GM13977 (cell line): Measurements from ENCODE around the gene SMYD5.

Experiments
- DNase-seq: peaks from one replicate; pipeline ENCODE4 v3.0.0; 2012; ENCODE audit warnings: low spot score
- in situ Hi-C: fragments of 300-500 bp; cut with MboI; formaldehyde crosslinking; loops from one replicate; pipeline ENCODE4 v1.12.0; 2022; ENCODE audit warnings: low sequenced_read_pairs, low pct_unique_long_range_greater_than_20kb, mixed read lengths, inconsistent platforms; ENCODE audit not compliant: unreplicated experiment
- TF ChIP-seq, protein P1 (sequence below): IDR thresholded peaks from 2 replicates; pipeline ENCODE4 v1.5.1; 2012; ENCODE audit warnings: mild to moderate bottlenecking, control low read depth; ENCODE audit not compliant: insufficient read depth; ENCODE audit errors: extremely low read depth, missing control alignments

SMYD5 gene

DNA sequence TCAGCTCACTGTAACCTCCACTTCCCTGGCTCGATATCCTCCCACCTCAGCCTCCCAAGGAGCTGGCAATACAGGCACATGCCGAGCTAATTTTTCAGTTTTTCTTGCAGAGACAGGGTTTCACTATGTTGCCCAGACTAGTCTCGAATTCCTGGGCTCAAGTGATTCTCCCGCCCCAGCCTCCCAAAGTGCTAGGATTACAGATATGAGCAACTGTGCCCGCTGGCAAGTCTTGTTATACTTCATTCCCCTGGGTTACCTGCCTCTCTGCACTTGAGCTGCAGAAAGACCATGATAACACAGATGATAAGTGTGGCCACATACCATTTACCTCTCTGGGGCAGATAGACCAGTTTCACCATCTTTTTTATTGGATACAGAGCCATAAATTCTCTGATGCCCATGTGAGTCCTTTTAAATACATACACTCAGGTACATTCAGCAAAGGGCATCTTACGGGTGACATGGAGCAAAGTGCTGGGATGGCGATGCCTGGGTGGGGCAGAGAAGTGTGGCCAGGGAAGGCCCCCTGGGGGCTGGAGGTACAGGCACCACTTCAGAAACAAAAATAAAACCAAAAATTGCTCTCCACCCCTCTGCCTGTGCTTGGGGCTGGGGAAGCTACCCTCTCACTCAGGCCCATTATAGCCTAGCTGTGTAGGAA is 40.4 kb downstream of the SMYD5 start:
- TF ChIP-seq, protein P1, sequence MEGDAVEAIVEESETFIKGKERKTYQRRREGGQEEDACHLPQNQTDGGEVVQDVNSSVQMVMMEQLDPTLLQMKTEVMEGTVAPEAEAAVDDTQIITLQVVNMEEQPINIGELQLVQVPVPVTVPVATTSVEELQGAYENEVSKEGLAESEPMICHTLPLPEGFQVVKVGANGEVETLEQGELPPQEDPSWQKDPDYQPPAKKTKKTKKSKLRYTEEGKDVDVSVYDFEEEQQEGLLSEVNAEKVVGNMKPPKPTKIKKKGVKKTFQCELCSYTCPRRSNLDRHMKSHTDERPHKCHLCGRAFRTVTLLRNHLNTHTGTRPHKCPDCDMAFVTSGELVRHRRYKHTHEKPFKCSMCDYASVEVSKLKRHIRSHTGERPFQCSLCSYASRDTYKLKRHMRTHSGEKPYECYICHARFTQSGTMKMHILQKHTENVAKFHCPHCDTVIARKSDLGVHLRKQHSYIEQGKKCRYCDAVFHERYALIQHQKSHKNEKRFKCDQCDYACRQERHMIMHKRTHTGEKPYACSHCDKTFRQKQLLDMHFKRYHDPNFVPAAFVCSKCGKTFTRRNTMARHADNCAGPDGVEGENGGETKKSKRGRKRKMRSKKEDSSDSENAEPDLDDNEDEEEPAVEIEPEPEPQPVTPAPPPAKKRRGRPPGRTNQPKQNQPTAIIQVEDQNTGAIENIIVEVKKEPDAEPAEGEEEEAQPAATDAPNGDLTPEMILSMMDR, result no peak
- no peak for DNase-seq
- in situ Hi-C loops, result no loop called here

DNA sequence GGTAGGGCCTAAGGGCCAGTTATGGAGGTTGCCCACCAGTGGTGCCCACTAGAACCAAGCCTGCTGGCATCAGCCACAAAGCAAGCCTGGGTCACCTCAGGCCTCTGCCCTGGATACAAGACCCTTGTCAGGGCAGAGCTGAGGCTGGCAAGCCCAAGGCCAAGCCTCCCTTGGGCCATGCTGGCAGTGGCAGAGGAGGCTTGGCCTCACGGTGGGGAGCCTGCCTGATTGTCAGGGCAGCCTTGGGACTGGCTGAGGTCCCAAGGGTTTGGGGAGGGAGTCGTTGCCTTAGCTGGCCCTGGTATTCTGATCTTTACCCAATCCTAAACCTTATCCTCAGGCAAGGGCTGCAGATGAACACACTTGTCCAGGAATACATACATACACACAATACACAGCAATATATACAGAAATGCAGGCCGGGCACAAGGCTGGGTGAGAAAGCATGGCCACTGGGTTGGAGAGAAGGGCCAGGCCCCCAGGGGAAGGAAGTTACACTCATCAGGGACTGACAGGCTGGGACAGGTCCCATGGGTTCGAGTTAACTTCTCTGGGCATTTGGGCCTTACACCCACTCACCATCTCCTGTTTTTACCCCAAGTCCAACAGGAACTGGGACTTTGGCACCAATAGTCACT is 41.1 kb downstream of the SMYD5 start:
- in situ Hi-C loops, result no loop called here
- no peak for DNase-seq
- TF ChIP-seq, protein P1, result no peak

DNA sequence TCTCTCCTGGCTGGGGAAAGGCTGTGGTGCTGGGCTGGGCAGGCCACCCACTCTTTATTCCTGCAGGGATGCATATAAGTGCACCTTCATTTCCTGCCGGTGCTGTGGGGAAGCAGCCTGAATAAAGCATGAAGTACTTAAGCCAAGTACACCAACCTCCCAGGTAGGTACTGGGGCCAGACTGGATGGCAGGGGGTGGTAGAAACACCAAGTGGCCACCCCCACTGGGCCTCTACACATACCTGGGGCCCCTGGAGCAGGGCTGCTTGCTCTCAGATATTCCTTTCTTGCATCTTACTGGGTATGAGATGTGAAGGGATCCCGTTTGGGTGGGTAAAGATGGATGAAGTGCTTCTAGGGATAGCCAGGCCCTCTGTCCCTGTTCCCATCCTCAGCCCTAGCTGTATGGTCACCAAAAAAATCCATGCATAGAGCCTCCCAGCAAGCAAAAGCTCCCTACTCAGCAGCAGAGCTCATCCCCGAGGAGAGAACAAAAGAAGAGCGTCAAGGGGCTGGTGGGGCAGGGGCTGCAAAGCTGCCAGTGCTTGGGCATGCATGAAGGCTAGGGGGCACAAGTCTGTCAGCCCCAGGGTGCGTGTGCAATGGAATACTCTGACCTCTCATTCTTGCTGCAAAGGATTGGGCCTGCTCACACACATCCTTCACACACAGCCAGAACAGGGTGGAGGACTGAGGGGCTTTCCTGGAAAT is 42.0 kb downstream of the SMYD5 start:
- DNase-seq, result peak; percentile 13
- in situ Hi-C loops, result no loop called here
- TF ChIP-seq, protein P1, result no peak

DNA sequence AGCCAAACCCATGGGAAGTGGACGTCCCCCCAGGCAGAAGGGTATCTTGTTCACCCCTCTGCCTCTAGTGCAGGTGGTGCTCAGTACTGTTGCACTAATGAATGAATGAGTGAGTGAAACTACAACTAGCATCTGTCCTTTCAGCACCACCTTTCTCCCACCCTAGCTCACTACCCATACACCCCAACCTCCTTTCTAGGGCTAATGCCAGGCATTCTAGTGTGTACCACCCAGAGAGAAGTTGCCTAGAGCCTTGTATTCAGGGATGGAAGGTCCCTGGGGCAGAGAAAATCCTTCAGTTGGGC is 42.5 kb downstream of the SMYD5 start:
- TF ChIP-seq, protein P1, result no peak
- in situ Hi-C loops, result no loop called here
- DNase-seq, result no peak

DNA sequence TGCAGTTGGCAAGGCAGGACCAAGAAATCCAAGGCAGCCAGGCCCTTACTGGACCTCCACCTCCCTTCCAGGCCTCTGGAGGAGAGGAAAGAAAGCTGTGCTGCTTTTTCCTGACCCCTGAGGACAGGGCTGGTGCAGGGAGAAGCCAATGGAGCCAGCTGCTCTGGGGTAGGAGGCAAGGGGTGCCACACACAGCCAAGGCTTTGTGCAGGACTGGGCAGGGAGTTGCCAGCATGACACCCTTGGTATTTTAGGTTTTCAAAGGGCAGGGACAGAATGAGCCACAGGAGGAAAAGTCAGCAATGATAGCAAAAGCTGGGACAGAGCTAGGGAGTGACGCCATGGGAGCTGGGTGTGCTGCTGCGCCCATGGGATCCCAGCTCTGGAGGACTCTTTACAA is 43.0 kb downstream of the SMYD5 start:
- in situ Hi-C loops, result no loop called here
- no peak for DNase-seq
- TF ChIP-seq, protein P1, result no peak

DNA sequence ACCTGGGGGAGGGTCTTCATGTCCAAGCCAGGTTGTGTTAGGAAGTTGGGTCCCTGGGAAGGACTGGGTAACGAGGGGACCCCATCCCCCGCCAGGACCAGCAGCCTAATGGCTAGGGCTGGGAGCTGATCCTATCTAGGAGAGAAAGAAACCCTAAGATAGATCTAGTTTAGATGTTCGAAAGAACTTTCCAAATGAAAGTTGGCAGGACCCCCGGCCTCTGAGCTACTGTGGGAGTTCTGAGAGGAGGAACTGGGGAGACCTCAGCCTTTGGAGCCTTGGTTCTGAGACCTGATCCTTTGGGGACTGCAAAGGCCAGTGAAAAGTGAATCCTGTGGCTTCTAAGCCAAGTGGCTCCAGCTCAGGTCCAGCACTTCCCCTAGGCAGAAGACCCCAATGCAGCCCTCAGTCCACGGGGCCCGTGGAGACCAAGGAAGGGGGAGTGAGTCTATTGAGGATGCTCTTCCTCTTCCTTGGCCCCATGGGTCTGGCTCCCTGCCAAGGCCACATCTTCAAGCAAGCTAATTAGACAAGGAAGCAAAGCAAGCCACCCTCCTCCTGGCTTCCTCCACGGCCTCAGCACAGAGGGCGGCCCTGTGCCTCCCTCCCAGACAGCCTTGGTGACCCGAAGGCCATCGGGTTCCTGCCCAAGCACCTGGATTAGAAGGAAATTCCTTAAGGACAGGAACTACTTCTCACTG is 43.5 kb downstream of the SMYD5 start:
- in situ Hi-C loops, result no loop called here
- TF ChIP-seq, protein P1, result no peak
- DNase-seq, result no peak
